ENCODE data around the gene ATP5PO. TPM values are rescaled to one million over a fixed set of nuclear protein-coding genes. Genes with fewer than 3 reads are reported as not detected.

ATP5PO gene
- total RNA-seq, result 91.3 and 151 TPM in 2 replicates

GRCh38 chr21:33915368-33916199 is at the start of gene ATP5PO:
ATP5PO (minus strand) TSS chr21:33915804; CDS start chr21:33915763, 41 bp downstream.

Other genes with a start within 250 kb of the ATP5PO start
- gene MRPS6, start 157.8 kb upstream of the ATP5PO start, total RNA-seq, result 22.5 and 29.3 TPM in 2 replicates
- gene SLC5A3, start 157.8 kb upstream of the ATP5PO start, total RNA-seq, result 25.4 and 58.6 TPM in 2 replicates